ENCODE data around the gene RASAL2. TPM values are rescaled to one million over a fixed set of nuclear protein-coding genes. Genes with fewer than 3 reads are reported as not detected.

The RASAL2 gene
- total RNA-seq, 1 experiment from 2014 or later, result 36.8 TPM

DNA sequence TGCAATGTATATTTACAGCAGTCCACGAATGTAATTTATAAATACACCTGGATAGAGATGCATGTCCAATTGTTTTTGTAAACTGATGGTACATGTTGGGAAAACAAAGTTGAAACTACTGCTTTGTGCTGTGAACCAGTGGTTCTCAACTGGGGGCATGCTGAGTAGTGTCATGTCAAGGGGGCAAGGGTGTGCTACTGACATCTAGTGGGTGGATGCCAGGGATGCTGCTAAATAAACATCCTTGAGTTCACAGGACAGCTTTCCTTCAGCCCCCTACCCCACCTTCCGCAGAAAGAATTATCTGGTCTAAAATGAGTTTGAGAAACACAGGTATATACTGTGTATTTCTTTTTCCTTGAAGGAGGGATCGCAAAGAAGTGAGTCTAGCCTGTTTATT is 95.9 kb downstream of the RASAL2 start:
- TF ChIP-seq, protein P1, sequence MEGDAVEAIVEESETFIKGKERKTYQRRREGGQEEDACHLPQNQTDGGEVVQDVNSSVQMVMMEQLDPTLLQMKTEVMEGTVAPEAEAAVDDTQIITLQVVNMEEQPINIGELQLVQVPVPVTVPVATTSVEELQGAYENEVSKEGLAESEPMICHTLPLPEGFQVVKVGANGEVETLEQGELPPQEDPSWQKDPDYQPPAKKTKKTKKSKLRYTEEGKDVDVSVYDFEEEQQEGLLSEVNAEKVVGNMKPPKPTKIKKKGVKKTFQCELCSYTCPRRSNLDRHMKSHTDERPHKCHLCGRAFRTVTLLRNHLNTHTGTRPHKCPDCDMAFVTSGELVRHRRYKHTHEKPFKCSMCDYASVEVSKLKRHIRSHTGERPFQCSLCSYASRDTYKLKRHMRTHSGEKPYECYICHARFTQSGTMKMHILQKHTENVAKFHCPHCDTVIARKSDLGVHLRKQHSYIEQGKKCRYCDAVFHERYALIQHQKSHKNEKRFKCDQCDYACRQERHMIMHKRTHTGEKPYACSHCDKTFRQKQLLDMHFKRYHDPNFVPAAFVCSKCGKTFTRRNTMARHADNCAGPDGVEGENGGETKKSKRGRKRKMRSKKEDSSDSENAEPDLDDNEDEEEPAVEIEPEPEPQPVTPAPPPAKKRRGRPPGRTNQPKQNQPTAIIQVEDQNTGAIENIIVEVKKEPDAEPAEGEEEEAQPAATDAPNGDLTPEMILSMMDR (IDR thresholded peaks at IDR 0.05; ENCODE audit: insufficient read depth in 1 of 2, low read depth in 1 of 2, low read length in 1 of 2, severe bottlenecking in 1 of 2, unreplicated experiment in 1 of 2), result peak; percentile 72 to 77
- peaks cover 6% of the 10 kb centered on the region for H3K9me3 Mint-ChIP-seq (ENCODE audit: unreplicated experiment)
- intact Hi-C loops (cut with micrococcal nuclease; ENCODE audit: unreplicated experiment), result loop anchor here (1.0 to 2.0 kb wide), 4 partner anchors 97 to 242 kb away; no protein-coding TSS in a partner anchor
- POLR2A ChIA-PET, result no interaction called here
- no peak overlapping the region for H3K4me3 Mint-ChIP-seq (ENCODE audit: unreplicated experiment)
- no peaks in the 10 kb centered on the region for H3K36me3 Mint-ChIP-seq (ENCODE audit: insufficient read depth, unreplicated experiment)
- peaks cover 19% of the 10 kb centered on the region for H3K4me1 Mint-ChIP-seq (ENCODE audit: low read depth, unreplicated experiment)
- Histone ChIP-seq H3K4me3 (ENCODE audit: low read depth, low read length) (no peak overlapping the region), H3K36me3 (ENCODE audit: control insufficient read depth, insufficient read depth, low read length) (no peaks in the 10 kb centered on the region), H3K9me3 (no peaks in the 10 kb centered on the region), H3K27me3 (replicated peaks; ENCODE audit: control insufficient read depth, insufficient read depth, low read length) (no peaks in the 10 kb centered on the region), H3K4me1 (peaks cover 10% of the 10 kb centered on the region)
- no TSS peak for BruUV-seq (replicated peaks)
- DNase-seq, result peak; percentile 60 to 62
- CTCF ChIA-PET, result interaction anchor here (2.5 kb wide), 1 partner anchor 158 kb away, joined by 12 read pairs; no protein-coding TSS in a partner anchor
- no peak overlapping the region for H3K27ac Mint-ChIP-seq (ENCODE audit: unreplicated experiment)
- H3K27me3 Mint-ChIP-seq (ENCODE audit: insufficient read depth, unreplicated experiment), result no peaks in the 10 kb centered on the region

DNA sequence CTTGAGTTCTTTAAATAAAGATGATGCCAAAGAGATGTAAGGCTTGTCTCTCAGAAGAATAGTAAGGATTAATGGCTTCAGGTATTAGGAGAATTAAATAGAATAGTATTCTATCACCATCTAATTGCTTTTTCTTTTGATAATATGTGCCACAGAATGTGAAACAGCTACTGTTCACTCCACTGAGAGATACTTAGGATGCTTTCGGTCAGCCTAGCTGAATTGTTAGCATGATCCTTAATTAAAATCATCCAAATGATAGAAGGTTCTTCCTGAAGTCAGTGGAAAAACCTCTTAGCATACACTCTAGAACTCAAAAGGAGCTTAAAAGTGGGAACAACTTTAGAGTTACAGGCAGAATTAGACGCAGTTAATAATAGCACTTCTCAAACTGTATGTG is 97.0 kb downstream of the RASAL2 start:
- BruUV-seq (replicated peaks), result no TSS peak
- no peak for DNase-seq
- H3K9me3 ChIP-seq, result no peaks in the 10 kb centered on the region
- Mint-ChIP-seq H3K36me3 (ENCODE audit: insufficient read depth, unreplicated experiment) (no peaks in the 10 kb centered on the region), H3K27me3 (ENCODE audit: insufficient read depth, unreplicated experiment) (no peaks in the 10 kb centered on the region), H3K27ac (ENCODE audit: unreplicated experiment) (no peak overlapping the region), H3K4me3 (ENCODE audit: unreplicated experiment) (no peak overlapping the region), H3K4me1 (ENCODE audit: low read depth, unreplicated experiment) (peaks cover 19% of the 10 kb centered on the region), H3K9me3 (ENCODE audit: unreplicated experiment) (peaks cover 6% of the 10 kb centered on the region)
- H3K36me3 ChIP-seq (ENCODE audit: control insufficient read depth, insufficient read depth, low read length), result no peaks in the 10 kb centered on the region
- peaks cover 10% of the 10 kb centered on the region for H3K4me1 ChIP-seq
- H3K4me3 ChIP-seq (ENCODE audit: low read depth, low read length), result no peak overlapping the region
- intact Hi-C loops (cut with micrococcal nuclease; ENCODE audit: unreplicated experiment), result loop anchor here (2.0 kb wide), 2 partner anchors 98 to 232 kb away; no protein-coding TSS in a partner anchor
- TF ChIP-seq, protein P1 (IDR thresholded peaks at IDR 0.05; ENCODE audit: insufficient read depth in 1 of 2, low read depth in 1 of 2, low read length in 1 of 2, severe bottlenecking in 1 of 2, unreplicated experiment in 1 of 2), result no peak
- no peaks in the 10 kb centered on the region for H3K27me3 ChIP-seq (replicated peaks; ENCODE audit: control insufficient read depth, insufficient read depth, low read length)
- CTCF ChIA-PET, result no interaction called here
- POLR2A ChIA-PET, result no interaction called here

DNA sequence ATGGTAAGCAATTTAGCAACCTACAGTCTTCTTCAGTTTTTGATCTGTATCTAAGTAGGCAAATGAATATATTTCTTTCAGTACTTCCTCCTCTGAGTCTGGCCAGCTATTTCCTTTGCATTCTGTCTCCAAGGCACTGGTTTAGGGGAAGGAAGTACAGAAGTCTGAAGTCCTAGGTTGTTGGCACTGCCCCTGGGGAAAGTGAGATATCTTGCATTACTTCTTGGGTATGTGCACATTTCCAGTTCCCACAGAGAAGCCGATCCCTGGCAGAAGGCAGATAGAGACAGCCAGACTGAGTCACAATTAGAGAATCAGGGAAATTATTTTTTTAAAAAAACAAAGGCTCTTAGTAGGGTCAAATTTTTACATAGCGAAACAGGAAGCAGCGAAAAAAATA is 98.8 kb downstream of the RASAL2 start:
- Histone ChIP-seq H3K9me3 (no peaks in the 10 kb centered on the region), H3K27me3 (replicated peaks; ENCODE audit: control insufficient read depth, insufficient read depth, low read length) (no peaks in the 10 kb centered on the region), H3K4me1 (peaks cover 10% of the 10 kb centered on the region), H3K4me3 (ENCODE audit: low read depth, low read length) (no peak overlapping the region), H3K36me3 (ENCODE audit: control insufficient read depth, insufficient read depth, low read length) (no peaks in the 10 kb centered on the region)
- ChIA-PET POLR2A (no interaction called here), CTCF (no interaction called here)
- Mint-ChIP-seq H3K27me3 (ENCODE audit: insufficient read depth, unreplicated experiment) (no peaks in the 10 kb centered on the region), H3K4me1 (ENCODE audit: low read depth, unreplicated experiment) (peaks cover 6% of the 10 kb centered on the region), H3K36me3 (ENCODE audit: insufficient read depth, unreplicated experiment) (no peaks in the 10 kb centered on the region), H3K4me3 (ENCODE audit: unreplicated experiment) (no peak overlapping the region), H3K27ac (ENCODE audit: unreplicated experiment) (no peak overlapping the region), H3K9me3 (ENCODE audit: unreplicated experiment) (peaks cover 1% of the 10 kb centered on the region)
- intact Hi-C loops (cut with micrococcal nuclease; ENCODE audit: unreplicated experiment), result no loop called here
- BruUV-seq (replicated peaks), result no TSS peak
- DNase-seq, result no peak
- TF ChIP-seq, protein P1 (IDR thresholded peaks at IDR 0.05; ENCODE audit: insufficient read depth in 1 of 2, low read depth in 1 of 2, low read length in 1 of 2, severe bottlenecking in 1 of 2, unreplicated experiment in 1 of 2), result no peak
